Activated naive CD8-positive, alpha-beta T cell (primary cell): ENCODE measurements around the gene AMOTL1.
A peak's percentile ranks its signal among the peaks of the same experiment; 100 is the strongest.
"Not testable (repeated sequence)": the region's sequence is repeated elsewhere in the genome, so short reads cannot be mapped to it uniquely, and the experiment has no call there.

ENCODE experiments used
- H3K27ac Mint-ChIP-seq: one replicate; pipeline ENCODE4 v1.8.0; 2021; ENCODE audit warnings: mixed read lengths
- H3K27me3 Mint-ChIP-seq: one replicate; pipeline ENCODE4 v1.8.0; 2021; ENCODE audit warnings: mixed read lengths
- H3K36me3 Mint-ChIP-seq: one replicate; pipeline ENCODE4 v1.8.0; 2021; ENCODE audit warnings: mixed read lengths
- H3K4me1 Mint-ChIP-seq: one replicate; pipeline ENCODE4 v1.8.0; 2021; ENCODE audit warnings: low read depth, mixed read lengths
- H3K4me3 Mint-ChIP-seq: one replicate; pipeline ENCODE4 v1.8.0; 2021; ENCODE audit warnings: mild to moderate bottlenecking, mixed read lengths
- H3K9me3 Mint-ChIP-seq: one replicate; pipeline ENCODE4 v1.8.0; 2021; ENCODE audit warnings: low read depth, mixed read lengths

The AMOTL1 gene

DNA sequence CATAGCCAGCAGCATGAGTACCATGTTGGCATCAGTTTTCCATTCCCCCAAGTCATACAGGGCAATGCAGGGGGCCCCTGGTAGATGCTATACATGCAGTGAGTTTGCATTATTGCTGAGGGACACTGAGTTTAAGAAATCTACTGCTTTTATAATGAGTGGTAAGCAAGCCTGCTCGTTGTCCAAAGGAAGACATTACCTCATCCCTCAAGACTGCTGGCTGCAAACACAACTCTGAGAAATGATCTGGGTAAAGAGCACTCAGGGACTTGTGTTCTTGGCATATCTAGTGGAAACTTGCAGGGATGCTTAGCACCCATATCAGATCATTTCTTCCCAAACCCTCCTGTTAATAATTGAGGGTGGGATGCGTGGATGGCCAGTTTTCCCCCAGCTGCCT, 127.3 kb downstream of the AMOTL1 start:
- peaks cover 28% of the 10 kb centered on the region for H3K9me3 Mint-ChIP-seq
- no peaks in the 10 kb centered on the region for H3K4me1 Mint-ChIP-seq
- no peak overlapping the region for H3K4me3 Mint-ChIP-seq
- no peak overlapping the region for H3K27ac Mint-ChIP-seq
- H3K36me3 Mint-ChIP-seq, result peaks cover 14% of the 10 kb centered on the region
- no peaks in the 10 kb centered on the region for H3K27me3 Mint-ChIP-seq

DNA sequence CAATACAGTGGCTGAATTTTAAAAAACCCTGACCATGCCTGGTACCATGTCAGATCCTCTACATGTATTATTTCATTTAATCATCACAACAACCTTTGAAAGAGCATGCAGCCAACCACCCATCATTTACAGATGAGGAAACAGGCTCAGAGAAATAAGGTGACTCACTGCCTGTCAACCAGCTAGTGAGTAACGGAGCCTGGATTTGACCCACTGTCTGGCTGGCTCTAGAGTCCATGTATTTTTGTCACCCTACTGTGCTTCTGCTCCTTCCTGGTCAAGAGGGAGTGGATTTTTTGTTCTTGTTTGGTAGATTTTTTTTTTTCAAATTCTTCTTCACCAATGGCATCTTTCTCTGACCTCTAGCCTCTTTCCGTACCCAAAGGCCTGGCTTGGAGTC, 127.8 kb downstream of the AMOTL1 start:
- Mint-ChIP-seq H3K4me3 (no peak overlapping the region), H3K9me3 (peaks cover 23% of the 10 kb centered on the region), H3K36me3 (peaks cover 14% of the 10 kb centered on the region), H3K4me1 (no peaks in the 10 kb centered on the region), H3K27me3 (no peaks in the 10 kb centered on the region), H3K27ac (no peak overlapping the region)

DNA sequence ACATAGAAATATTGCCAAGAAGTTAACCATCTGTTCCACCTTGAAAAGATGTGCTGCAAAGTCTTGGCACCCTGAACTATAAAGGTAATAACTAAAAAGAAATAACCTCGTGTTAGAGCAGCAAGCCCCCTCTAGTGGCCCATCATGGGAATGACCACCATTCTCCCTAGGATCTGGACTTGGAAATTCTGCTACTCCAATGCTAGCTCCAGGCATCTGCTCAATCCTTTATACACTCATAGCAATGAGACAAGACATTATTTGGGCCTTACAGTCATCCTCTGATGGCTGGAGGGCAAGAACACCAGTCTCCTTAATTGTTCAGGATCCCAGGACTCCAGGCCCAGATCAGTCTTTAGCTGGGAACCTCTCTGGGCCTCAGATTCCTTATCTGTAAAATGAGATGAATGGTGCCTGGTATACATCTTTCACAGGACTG, 129.2 kb downstream of the AMOTL1 start:
- no peak overlapping the region for H3K4me3 Mint-ChIP-seq
- no peaks in the 10 kb centered on the region for H3K27me3 Mint-ChIP-seq
- no peak overlapping the region for H3K27ac Mint-ChIP-seq
- peaks cover 15% of the 10 kb centered on the region for H3K36me3 Mint-ChIP-seq
- peaks cover 12% of the 10 kb centered on the region for H3K9me3 Mint-ChIP-seq
- H3K4me1 Mint-ChIP-seq, result no peaks in the 10 kb centered on the region

DNA sequence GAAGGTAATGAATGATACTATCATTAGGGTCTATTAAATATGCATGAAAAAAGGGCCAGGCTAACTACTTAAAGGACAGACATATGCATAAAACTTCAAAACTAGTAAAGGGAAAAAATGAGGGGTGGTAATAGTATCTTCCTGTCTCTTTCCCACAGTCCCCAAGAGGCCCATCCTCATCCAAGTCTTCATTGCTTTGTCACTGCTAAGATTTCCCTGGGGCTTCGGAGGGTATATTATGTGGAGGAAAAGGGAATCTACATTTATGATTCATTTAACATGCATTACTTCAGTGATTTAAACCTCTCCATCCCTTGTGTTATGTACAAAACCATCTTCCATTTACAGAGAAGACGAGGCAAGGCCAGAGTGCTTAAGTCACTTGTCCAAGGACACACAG, 139.1 kb downstream of the AMOTL1 start:
- Mint-ChIP-seq H3K4me3 (no peak overlapping the region), H3K4me1 (no peaks in the 10 kb centered on the region), H3K27ac (no peak overlapping the region), H3K9me3 (no peaks in the 10 kb centered on the region), H3K27me3 (peaks cover 2% of the 10 kb centered on the region), H3K36me3 (peaks cover 3% of the 10 kb centered on the region)

DNA sequence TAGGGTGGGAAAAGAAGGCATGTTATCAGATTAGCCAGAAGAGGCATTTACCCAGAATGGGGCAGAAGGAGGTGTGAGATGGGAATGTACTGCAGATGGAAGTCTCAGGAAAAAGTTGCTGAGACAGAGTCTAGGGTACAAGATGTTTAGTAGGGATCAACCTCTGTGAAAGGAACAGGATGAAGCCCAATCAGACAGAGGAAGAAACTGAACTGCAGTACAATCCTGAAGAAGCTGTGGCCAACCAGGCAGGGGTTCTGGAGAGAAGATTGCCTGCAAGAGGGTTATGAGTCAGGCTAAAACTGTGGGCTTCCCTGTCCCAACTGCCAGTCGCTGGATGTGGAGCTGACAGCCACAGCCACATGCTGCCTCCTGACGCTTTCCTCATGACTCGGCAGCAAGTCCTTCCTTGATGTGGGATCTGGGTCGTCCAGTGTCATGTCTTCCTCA, 141.2 kb downstream of the AMOTL1 start:
- H3K27me3 Mint-ChIP-seq, result peaks cover 2% of the 10 kb centered on the region
- H3K36me3 Mint-ChIP-seq, result peaks cover 3% of the 10 kb centered on the region
- H3K4me3 Mint-ChIP-seq, result no peak overlapping the region
- H3K4me1 Mint-ChIP-seq, result no peaks in the 10 kb centered on the region
- H3K9me3 Mint-ChIP-seq, result no peaks in the 10 kb centered on the region
- H3K27ac Mint-ChIP-seq, result no peak overlapping the region

DNA sequence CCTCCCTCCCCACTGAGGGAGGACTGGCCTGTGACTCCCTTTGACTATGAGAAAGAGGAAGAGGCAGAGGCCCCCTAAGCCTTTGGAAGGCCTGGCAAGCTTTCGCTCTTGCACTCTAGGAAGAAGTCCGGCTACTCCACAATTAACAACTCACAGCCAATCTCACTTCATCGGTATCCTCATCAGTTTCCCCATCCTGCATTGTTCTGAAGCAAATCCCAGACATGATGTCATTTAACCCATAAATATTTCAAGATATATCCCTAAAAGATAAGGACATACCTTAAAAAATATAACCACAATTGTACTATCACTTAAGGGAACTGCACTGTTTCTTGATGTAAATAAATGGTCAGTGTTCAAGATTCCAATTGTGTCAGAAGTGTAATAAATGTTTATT, 142.1 kb downstream of the AMOTL1 start:
- peaks cover 3% of the 10 kb centered on the region for H3K36me3 Mint-ChIP-seq
- no peaks in the 10 kb centered on the region for H3K4me1 Mint-ChIP-seq
- no peak overlapping the region for H3K4me3 Mint-ChIP-seq
- peaks cover 2% of the 10 kb centered on the region for H3K27me3 Mint-ChIP-seq
- no peaks in the 10 kb centered on the region for H3K9me3 Mint-ChIP-seq
- no peak overlapping the region for H3K27ac Mint-ChIP-seq

DNA sequence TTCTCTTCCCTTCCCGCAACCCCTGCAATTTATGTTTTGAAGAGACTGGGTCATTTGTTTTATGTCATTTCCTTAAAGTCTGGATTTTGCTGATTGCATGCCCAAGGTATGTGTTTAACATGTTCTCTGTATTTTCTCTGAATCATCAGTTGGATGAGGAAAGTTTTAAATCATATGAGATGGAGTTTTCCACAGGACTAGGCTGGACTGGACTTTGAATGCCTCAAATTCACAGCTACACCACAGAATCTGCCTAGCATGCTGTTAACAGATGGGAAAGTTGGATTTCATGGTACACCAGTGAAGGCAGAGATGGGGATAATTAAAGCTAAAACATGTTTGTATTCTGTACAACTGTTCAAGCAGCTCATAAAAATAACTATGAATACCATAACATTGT, 142.6 kb downstream of the AMOTL1 start:
- Mint-ChIP-seq H3K27me3 (peaks cover 2% of the 10 kb centered on the region), H3K4me3 (no peak overlapping the region), H3K9me3 (no peaks in the 10 kb centered on the region), H3K36me3 (peaks cover 3% of the 10 kb centered on the region), H3K27ac (no peak overlapping the region), H3K4me1 (no peaks in the 10 kb centered on the region)

DNA sequence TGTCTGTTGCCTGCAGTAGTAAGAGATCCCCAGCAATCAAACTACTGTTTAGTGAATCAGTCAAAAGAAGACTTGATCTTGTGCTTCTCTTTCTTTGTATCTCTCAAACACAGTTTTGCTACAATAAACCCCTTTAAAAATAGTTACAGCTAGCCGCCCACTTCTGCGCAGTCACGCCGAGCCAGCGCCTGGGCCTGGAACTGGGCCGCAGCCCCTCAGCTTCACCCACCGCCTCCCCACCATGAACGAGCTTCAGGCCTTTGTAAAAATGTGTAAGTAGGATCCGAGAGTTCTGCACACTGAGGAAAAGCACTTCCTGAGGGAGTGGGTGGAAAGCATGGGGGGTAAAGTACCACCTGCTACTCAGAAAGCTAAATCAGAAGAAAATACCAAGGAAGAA, 144.7 kb downstream of the AMOTL1 start:
- H3K27me3 Mint-ChIP-seq, result peaks cover 3% of the 10 kb centered on the region
- H3K4me3 Mint-ChIP-seq, result no peak overlapping the region
- no peaks in the 10 kb centered on the region for H3K9me3 Mint-ChIP-seq
- no peak overlapping the region for H3K27ac Mint-ChIP-seq
- peaks cover 3% of the 10 kb centered on the region for H3K36me3 Mint-ChIP-seq
- H3K4me1 Mint-ChIP-seq, result no peaks in the 10 kb centered on the region

DNA sequence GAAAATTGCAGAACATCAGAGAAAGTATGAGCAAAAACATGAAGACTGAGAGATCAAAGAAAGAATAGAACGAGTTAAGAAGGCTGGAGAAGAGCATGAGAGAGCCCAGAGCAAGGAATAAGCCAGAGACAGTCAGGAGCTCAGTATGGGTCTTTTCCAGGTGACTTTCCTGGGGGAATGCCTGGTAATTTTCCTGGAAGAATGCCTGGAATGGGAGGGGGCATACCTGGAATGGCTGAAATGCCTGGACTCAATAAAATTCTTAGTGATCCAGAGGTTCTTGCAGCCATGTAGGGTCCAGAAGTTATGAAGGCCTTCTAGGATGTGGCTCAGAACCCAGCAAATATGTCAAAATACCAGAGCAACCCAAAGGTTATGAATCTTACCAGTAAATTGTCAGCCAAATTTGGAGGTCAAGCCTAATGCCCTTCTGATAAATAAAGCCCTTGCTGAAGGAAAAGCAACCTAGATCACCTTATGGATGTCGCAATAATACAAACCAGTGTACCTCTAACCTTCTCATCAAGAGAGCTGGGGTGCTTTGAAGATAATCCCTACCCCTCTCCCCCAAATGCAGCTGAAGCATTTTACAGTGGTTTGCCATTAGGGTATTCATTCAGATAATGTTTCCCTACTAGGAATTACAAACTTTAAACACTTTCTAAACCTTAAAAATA, 145.7 kb downstream of the AMOTL1 start:
- not testable (repeated sequence) for H3K4me3 Mint-ChIP-seq, H3K4me1 Mint-ChIP-seq, H3K9me3 Mint-ChIP-seq, H3K36me3 Mint-ChIP-seq, H3K27ac Mint-ChIP-seq, H3K27me3 Mint-ChIP-seq

DNA sequence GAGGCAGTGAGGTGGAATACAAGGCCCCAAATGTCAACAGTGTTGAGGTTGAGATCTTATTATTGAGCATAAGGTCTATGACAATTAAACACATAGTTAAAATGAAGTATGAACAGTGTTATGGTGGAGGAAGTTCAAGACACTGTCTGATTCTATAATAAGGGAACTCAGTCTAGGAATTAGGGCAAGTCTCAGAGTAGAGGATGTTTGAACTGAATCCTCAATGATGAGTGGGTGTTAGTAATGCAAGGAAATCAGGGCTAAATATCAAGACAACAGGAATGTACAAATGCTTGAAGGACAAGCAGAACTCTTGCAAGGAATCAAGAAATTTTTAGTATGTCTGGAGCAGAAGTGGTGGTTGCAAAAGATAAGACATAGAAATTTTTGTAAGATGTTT, 152.2 kb downstream of the AMOTL1 start:
- Mint-ChIP-seq H3K9me3 (no peaks in the 10 kb centered on the region), H3K27ac (no peak overlapping the region), H3K4me3 (no peak overlapping the region), H3K4me1 (peaks cover 28% of the 10 kb centered on the region), H3K27me3 (peaks cover 1% of the 10 kb centered on the region), H3K36me3 (peaks cover 5% of the 10 kb centered on the region)

DNA sequence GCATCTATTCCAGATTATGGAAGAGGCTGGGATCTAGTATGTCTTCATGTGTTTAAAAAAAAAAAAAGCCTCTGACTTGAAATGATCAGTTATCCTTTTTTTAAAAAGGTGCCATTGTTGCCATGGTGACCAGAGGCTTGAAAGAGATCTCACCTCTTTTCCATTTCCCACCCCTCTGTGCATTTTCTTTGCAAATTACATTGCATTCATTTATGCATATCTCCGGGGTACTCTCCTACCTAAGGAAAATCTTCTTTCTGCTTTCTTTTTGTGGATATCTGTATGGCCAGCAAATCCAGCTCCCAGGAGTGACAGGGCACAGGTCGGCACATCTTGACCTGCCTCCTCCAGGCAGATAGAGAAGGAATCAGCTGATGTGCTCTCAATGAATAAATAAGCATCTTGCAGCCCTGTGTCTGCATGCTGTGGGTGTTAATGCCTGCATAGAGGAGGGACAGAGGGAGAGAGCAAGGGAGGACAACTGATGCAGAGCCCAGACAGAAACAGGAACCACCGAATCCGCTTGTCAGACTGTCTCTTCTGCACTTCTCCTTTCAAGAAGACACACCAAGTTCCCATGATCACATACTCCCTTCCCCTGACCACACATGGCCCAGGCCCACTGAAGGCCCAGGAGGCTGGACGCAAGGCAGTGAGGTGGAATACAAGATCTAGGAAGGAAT, 154.3 kb downstream of the AMOTL1 start:
- H3K9me3 Mint-ChIP-seq, result no peaks in the 10 kb centered on the region
- H3K4me3 Mint-ChIP-seq, result no peak overlapping the region
- H3K4me1 Mint-ChIP-seq, result peaks cover 48% of the 10 kb centered on the region
- no peaks in the 10 kb centered on the region for H3K27me3 Mint-ChIP-seq
- H3K36me3 Mint-ChIP-seq, result peaks cover 10% of the 10 kb centered on the region
- H3K27ac Mint-ChIP-seq, result no peak overlapping the region

DNA sequence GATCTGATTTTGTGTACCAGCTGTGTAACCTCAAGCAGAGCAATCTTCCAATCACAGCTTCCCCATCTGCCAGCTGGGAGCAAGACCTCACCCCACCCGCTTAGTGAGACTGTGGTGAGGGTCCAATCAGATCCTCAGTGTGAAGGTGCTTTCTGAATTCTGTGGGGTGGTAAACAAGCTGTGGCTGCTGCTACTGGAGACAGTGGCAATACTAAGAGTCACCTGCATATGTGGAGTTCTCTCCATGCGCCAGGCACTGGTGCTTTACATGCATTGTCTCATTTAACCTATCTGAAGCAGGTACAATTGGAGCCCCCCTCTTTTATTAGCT, 154.8 kb downstream of the AMOTL1 start:
- Mint-ChIP-seq H3K9me3 (no peaks in the 10 kb centered on the region), H3K4me1 (peaks cover 49% of the 10 kb centered on the region), H3K27me3 (no peaks in the 10 kb centered on the region), H3K36me3 (peaks cover 10% of the 10 kb centered on the region), H3K4me3 (no peak overlapping the region), H3K27ac (no peak overlapping the region)

DNA sequence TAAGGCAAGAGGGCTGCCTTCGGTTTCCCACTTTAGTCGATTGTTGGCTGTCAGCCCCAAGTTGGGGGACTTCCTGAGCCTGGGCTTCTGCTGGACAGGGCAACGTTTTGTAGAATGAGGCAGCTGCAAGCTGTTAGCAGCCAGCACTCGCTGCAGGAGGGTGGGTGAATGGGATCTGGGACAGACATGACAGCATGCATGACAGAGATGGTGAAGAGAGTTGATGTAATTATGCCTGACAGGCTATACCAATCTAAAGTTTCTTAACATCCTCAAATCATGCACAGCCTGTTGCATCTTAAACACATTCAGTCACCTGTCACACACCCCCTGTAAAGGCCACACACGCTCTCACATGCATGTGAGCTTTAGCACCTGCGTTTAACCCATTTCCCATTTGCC, 156.0 kb downstream of the AMOTL1 start:
- H3K4me3 Mint-ChIP-seq, result peak overlapping the region; percentile 57
- H3K9me3 Mint-ChIP-seq, result no peaks in the 10 kb centered on the region
- peaks cover 10% of the 10 kb centered on the region for H3K36me3 Mint-ChIP-seq
- H3K4me1 Mint-ChIP-seq, result peaks cover 58% of the 10 kb centered on the region
- H3K27me3 Mint-ChIP-seq, result no peaks in the 10 kb centered on the region
- H3K27ac Mint-ChIP-seq, result no peak overlapping the region

DNA sequence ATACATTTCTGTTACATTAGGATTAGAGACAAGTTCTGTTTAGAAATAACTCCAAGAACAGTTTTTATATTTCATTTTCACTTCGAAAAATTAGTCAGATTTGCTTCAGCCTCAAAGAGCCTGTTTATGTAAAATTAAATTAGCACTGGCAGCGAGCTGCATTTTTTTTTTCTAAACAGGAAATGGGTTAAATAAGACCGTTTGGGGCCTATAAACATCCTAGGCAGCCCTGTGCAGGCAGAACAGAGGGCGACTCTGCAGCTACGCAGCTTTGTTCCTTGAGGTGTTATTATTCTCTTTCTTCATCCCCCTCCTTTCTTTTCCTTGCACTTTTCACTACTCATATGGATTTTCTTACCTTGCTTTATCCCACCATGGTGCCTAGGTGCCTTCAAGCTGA, 156.5 kb downstream of the AMOTL1 start:
- no peaks in the 10 kb centered on the region for H3K27me3 Mint-ChIP-seq
- peak overlapping the region; percentile 57 for H3K4me3 Mint-ChIP-seq
- peaks cover 10% of the 10 kb centered on the region for H3K36me3 Mint-ChIP-seq
- H3K4me1 Mint-ChIP-seq, result peaks cover 58% of the 10 kb centered on the region
- no peaks in the 10 kb centered on the region for H3K9me3 Mint-ChIP-seq
- peak overlapping the region; percentile 82 for H3K27ac Mint-ChIP-seq

DNA sequence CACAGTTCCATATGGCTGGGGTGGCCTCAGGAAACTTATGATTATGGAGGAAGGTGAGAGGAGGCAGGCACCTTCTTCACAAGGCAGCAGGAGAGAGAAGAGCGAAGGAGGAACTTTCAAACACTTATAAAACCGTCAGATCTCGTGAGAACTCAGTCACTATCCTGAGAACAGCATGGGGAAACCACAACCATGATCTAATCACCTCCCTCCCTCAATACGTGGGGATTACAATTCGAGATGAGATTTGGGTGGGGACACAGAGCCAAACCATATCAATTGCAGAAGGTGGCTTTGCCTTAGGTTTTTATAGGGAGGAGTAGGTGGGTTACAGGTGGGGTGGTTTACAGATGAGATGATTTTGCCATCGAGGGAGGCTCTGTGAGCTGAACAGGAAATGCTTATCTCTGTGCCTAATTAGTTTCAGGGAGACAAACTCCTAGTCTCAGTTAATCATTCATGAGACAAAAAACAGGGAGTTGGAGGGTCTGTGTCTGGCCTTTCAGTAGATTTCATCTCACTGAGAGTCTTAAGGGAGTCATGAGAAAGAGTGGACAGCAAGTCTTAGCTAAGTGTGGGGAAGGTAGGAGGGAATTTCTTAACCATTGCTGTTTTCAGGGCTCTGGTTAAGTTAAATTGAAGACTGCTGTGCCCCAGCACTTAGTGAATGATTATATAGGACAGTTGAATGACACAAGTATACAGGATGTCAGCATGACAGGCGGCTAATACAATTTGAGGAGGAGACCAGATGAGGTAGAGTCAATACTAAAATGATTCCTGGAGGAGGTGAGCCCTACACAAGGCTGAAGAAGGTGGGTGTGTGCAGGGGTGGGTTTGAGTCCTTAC, 157.5 kb downstream of the AMOTL1 start:
- peak overlapping the region; percentile 82 for H3K27ac Mint-ChIP-seq
- H3K9me3 Mint-ChIP-seq, result no peaks in the 10 kb centered on the region
- no peaks in the 10 kb centered on the region for H3K27me3 Mint-ChIP-seq
- H3K4me1 Mint-ChIP-seq, result peaks cover 52% of the 10 kb centered on the region
- H3K4me3 Mint-ChIP-seq, result peak overlapping the region; percentile 8
- H3K36me3 Mint-ChIP-seq, result peaks cover 10% of the 10 kb centered on the region
